Measurements from ENCODE around the gene DNAJC5.
"Not testable (repeated sequence)": the region's sequence is repeated elsewhere in the genome, so short reads cannot be mapped to it uniquely, and the experiment has no call there.

The DNAJC5 gene

GRCh38 chr20:63915471-63915870, 20.5 kb downstream of the DNAJC5 start:
- no peak for DNase-seq

DNA sequence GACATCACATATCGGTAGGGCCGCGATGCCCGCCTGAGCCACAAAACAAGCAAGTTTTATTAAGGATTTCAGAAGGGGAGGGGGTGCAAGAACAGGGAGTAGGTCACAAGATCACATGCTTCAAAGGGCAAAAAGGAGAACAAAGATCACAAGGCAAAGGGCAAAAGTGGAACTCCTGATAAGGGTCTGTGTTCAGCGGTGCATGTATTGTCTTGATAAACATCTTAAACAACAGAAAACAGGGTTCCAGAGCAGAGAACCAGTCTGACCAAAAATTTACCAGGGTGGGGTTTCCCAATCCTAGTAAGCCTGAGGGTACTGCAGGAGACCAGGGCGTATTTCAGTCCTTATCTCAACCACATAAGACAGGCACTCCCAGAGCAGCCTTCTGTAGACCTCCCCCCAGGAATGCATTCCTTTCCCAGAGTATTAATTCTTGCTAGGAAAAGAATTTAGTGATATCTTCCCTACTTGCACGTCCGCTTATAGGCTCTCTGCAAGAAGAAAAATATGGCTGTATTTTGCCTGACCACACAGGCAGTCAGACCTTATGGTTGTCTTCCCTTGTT, 21.5 kb downstream of the DNAJC5 start:
- not testable (repeated sequence) for DNase-seq

GRCh38 chr20:63917811-63918210, 22.9 kb downstream of the DNAJC5 start:
- DNase-seq: no peak

GRCh38 chr20:63919130-63919529, 24.2 kb downstream of the DNAJC5 start:
- DNase-seq: no peak

DNA sequence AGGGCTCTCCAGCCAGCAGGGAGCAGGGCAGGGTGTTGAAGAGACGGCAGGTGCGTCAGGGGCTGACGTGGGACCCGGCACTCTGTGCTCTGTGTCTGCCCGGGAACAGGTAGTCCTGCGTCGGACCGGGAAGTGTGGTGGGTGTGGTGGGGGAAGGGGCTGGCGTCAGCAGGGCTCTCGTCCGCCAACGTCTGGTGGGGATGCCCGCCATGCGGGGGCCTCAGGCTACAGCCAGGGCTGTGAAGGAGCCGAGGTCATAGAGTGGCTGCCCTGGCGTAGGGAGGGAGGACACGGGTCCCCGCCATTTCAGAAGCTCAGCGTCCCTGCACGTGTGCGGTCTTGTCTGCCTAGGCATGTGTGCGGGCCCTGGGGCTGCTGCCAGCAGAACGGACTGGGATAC, 25.3 kb downstream of the DNAJC5 start:
- no peak for DNase-seq

- no peak for DNase-seq
Measured at GRCh38 chr20:63923651-63924050, 28.7 kb downstream of the DNAJC5 start.

DNA sequence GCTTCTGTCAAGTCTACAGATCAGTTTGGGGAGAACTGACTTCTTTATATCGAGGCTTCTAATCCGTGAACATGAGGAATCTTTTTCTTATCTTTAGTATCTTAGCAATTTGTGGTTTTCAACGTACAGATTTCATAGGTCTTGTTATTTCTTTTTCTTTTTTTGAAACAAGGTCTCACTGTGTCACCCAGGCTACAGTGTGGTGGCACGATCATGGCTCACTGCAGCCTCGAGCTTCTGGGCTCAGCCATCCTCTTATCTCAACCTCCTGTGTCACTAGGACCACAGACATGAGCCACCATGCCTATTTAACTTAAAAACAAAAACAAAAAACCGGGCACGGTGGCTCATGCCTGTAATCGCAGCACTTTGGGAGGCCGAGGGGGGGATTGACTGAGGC, 29.3 kb downstream of the DNAJC5 start:
- no peak for DNase-seq

DNA sequence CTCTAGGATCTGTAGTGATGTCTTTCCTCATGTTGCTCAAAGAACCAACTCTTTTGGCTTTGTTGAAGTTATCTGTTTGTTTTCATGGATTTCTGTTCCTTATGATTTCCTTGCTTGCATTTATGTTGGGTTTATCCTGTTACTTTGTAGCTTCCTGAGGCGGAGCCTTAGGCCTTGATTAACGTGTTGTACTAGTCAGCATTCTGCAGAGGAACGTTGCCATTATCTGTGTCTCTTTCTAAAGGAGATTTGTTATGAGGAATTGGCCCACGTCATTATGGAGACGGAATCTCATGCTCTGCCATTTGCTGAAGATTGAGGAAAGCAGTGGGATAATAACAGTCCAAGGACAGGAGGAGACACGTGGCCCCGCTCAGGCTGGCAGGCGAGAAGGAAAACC, 31.4 kb downstream of the DNAJC5 start:
- no peak for DNase-seq

GRCh38 chr20:63929071-63929470, 34.1 kb downstream of the DNAJC5 start:
- DNase-seq: no peak

DNA sequence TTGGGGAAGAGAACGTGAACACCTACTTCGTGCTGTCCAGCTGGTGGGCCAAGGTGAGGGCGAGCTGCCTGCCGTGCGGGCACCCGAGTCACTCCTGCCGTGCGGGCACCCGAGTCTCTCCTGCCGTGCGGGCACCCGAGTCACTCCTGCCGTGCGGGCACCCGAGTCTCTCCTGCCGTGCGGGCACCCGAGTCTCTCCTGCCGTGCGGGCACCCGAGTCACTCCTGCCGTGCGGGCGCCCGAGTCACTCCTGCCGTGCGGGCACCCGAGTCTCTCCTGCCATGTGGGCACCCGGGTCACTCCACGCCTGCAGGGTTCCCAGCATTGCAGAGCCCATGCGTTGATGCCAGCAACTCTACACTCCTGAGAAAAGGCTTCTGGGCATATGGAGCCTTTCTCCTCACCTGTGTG, 34.6 kb downstream of the DNAJC5 start:
- not testable (repeated sequence) for DNase-seq

GRCh38 chr20:63930971-63931553, 36.1 kb downstream of the DNAJC5 start:
- no peak for DNase-seq

DNA sequence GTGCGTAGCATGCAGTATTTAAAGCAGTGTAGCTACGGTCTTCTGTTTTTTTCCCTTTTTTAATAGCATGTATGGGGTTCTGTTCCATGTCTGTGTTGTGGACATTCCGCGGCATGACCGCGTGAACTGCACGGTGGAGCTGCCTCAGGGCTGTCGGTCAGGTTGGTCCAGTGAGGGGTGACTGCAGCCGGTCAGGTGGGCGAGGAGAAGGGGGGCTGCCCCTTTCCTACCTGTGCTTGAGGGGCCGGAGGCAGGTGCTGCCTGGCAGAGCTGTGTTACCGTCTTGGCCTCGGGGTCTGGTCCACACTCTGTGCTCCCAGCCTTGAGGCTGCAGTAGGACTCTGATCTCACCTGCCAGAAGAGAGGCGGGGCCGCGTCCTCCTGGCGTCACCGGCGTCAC, 36.8 kb downstream of the DNAJC5 start:
- DNase-seq: no peak

DNA sequence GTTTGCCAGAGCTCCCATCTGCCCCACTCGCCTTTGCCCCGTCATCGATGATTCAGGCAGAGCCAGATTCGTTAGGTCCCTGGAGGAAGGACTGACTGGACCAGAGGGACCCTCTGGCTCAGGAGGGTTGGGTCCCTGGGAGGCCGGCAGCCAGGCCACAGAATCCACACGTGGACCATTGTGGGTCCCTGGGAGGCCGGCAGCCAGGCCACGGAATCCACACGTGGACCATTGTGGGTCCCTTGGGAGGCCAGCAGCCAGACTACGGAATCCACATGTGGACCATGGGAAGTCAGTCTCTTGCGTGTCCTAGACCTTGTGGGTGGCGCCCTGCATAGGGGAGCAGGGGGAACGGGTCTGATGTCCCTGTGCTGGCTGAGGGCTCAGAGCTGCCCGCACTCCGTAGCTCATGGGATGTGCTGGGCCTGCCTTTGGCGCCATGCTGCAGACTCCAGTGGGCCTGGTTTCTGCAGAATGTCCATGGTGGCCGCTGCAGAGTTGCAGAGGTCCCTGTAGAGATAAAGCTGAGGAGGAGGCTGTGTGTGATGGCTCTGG, 37.8 kb downstream of the DNAJC5 start:
- no peak for DNase-seq

DNA sequence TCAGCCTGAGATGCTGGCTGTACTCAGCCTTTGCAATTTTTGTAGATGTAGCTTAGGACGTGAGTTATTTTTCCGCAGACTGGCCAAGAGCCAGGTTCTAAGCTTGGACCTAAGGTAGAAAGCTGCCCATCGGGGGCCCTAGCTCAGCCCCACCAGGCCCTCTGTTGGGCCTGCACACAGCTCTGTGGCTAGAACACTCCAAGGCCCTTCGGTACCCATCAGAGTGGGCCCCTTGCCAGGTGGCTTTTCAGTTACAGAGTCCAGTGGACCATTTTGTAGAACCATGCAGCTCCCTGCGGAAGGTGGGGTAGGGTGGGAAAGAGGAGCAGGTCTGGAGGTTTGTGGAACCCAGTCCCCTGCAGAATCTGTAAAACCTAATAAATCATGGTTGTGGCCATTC, 38.7 kb downstream of the DNAJC5 start:
- no peak for DNase-seq

DNA sequence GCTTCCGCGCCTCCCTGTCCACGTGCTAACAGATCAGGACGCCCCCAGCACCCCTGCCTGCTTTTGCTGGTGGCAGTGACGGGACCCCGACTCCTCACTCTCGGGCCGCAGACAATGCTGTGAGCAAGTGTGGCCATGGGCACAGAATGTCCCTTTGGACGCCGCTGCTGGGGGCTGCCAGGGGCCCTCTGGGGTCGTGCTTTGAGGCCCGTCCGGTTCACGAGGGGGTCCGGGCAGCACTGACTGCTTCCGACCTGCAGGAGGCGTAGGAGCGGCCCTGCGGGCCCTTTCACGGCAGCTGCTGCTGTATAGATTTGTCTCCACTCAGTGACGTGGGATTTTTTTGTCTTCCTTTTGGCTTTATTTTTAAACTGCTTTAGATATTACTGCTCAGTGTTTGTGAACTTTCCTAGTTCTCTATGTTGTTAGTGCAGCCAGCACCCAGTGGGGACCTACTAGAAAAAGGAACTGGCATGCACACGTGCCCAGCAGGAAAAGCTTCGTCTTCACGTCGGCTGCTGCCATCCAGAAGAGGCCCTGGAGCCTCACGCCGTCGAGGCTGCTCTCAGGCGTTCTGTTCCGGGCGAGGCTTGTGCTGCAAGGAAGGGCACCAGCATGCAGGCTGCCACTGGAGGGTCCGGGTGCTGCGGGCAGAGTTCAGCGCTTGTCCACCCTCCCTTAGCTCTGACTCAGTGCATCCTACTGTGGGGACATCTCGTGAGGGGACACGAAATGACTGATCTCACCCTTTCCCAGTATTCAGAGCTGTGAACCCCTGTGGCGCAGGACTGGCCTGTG, 39.5 kb downstream of the DNAJC5 start:
- DNase-seq: no peak

DNA sequence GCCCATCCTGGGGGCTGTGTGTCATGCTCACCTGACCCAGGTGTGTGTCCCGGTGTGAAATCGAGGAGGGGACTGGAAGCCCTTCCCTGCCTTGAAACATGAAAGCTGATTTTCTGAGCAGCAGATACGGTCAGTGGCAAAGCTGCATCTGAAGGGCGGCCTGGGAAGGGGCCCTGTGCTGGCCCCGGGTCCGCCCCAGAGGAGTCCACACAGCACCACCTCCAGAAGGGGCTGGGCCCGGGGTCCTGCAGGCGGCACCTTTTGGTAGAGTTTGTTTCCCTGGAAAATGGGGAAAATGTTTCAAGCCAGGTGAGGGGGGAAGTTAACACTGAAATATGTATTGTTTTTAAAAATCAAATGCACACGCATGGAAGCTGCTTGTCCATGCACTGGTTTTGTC, 40.5 kb downstream of the DNAJC5 start:
- DNase-seq: no peak

- no peak for DNase-seq
Measured at GRCh38 chr20:63937596-63937995, 42.7 kb downstream of the DNAJC5 start.

DNA sequence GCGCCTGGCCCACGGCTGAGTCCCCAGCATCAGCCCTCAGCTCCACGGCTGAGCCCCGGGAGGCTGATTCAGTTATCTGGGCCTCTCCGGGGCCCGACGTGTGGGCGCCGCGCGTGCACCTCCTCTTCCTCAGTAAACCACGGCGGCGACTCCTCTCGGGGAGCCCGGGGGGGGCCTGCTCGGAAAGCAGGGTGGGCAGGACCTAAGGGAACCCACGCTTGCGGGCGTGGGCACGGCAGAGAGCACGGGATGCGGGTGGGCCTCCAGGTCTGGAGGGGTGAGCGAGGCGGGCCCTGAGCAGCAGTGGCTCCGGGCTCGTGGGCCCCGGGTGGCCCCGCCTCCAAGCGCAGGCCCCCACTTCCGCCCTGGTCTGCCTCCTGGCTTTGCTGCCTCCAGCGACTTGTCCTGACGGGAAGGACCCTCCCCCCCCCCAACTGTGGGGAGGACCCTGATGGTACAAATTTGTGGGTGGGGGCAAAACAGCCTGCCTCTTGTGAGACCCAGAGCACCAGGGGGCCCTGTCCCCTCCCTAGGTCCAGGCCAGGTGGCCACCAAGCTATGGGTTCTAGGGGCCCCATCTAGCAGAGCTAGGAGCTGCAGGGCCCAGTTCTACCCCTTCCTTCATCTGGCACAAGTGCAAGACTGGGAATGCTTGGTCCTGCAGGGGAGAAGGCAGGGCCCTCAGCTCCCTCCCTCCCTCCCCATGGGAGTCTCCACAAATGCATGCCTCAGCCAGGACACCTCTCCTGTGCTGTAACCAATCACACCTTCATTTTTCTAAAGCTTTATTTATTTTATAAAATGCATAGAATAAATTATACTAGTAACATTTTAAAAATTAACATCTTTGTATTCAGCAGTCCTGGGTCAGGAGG, 44.4 kb downstream of the DNAJC5 start:
- DNase-seq: no peak

DNA sequence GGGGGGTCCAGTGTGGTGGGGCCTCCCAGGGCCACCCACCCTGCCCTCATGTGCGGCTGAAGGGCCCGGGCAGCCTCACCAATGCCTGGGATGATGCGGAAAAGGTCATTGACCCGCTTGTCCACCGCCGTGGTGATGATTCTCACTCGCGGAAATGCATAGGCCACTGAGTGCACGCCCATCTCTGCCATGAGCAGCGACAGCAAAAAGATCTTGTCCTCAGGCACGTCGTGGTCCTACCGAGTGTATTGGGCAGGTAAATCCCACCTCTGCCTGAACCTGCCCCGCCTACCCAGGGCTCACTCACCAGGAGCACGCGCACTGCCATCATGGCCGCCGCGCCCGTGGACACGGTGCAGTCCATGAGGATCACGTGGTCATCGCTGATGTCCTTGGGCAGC, 45.1 kb downstream of the DNAJC5 start:
- DNase-seq: no peak

- DNase-seq: no peak
Measured at GRCh38 chr20:63940472-63941266, 45.7 kb downstream of the DNAJC5 start.

DNA sequence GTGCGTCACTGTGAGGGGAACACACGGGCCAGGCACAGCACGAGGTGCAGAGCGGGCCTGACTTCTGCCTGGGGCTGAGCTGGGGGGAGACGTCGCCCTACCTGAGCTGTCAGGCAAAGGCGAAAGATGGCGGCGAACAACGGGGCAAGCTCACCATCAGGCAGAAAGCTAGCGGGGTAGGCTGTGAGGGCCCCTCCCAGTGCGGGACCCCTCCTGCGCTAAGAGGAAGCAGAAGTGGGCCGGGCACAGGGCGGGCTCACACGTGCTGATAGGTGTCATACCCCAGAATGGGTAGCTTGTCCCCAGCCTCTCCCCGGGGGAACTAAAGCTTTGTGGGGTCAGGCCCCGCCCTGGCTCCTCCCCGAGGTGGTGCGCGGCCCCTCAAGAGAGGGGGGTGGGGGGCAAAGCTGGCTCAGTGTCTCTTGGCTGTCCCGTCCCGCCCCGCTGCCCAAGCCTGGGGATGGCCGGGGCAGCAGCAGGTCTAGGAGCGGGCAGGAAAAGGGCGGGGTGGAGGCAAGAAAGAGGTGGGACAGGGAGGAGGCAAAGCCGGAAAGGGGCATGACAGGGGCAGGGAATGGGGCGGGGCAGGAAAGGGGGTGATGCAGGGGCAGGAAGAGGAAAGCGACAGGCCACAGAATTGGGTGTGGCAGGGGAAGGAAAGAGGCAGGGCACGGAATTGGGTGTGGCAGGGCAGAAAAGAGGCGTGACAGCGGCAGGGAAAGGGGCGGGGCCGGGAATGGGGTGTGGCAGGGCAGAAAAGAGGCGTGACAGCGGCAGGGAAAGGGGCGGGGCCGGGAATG, 46.6 kb downstream of the DNAJC5 start:
- no peak for DNase-seq
